ENCODE measurements around the gene KRT14.

GRCh38 chr17:41537990-41538389 is 48.7 kb downstream of the KRT14 start:
- TF ChIP-seq, protein P1, sequence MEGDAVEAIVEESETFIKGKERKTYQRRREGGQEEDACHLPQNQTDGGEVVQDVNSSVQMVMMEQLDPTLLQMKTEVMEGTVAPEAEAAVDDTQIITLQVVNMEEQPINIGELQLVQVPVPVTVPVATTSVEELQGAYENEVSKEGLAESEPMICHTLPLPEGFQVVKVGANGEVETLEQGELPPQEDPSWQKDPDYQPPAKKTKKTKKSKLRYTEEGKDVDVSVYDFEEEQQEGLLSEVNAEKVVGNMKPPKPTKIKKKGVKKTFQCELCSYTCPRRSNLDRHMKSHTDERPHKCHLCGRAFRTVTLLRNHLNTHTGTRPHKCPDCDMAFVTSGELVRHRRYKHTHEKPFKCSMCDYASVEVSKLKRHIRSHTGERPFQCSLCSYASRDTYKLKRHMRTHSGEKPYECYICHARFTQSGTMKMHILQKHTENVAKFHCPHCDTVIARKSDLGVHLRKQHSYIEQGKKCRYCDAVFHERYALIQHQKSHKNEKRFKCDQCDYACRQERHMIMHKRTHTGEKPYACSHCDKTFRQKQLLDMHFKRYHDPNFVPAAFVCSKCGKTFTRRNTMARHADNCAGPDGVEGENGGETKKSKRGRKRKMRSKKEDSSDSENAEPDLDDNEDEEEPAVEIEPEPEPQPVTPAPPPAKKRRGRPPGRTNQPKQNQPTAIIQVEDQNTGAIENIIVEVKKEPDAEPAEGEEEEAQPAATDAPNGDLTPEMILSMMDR (IDR thresholded peaks at IDR 0.05 in 8 of 11, conservative IDR thresholded peaks at IDR 0.05 in 3 of 11), result no peak
- no peak for TF ChIP-seq POLR2A (IDR thresholded peaks at IDR 0.05)

Measured in spleen (tissue), 7 donors.